ENCODE data around the gene PTPRO.

PTPRO gene

GRCh38 chr12:15477761-15478160 lies 155.5 kb downstream of the PTPRO start:
- no peaks in the 10 kb centered on the region for H3K4me1 ChIP-seq (ENCODE audit: low read length)
- no peaks in the 10 kb centered on the region for H3K9me3 ChIP-seq (ENCODE audit: insufficient read depth, low read length)
- H2AFZ ChIP-seq (ENCODE audit: low read depth, low read length) = no peak overlapping the region
- no peak overlapping the region for H3K9ac ChIP-seq (ENCODE audit: low read length)
- H3K27ac ChIP-seq (ENCODE audit: low read length) = no peak overlapping the region
- H4K20me1 ChIP-seq (ENCODE audit: insufficient read depth, low read length) = no peaks in the 10 kb centered on the region
- no peak for TF ChIP-seq EZH2phosphoT487 (IDR thresholded peaks at IDR 0.05; ENCODE audit: low read depth)
- no peaks in the 10 kb centered on the region for H3K36me3 ChIP-seq (replicated peaks; ENCODE audit: low read depth, low read length)
- no peaks in the 10 kb centered on the region for H3K27me3 ChIP-seq (ENCODE audit: low read depth, low read length)
- no peaks in the 10 kb centered on the region for H3K79me2 ChIP-seq (ENCODE audit: low read length)
- H3K4me2 ChIP-seq (ENCODE audit: low read length) = no peak overlapping the region
- no peak overlapping the region for H3K4me3 ChIP-seq (ENCODE audit: low read length)

GRCh38 chr12:15481846-15482245 lies 159.5 kb downstream of the PTPRO start:
- Histone ChIP-seq H3K36me3 (replicated peaks; ENCODE audit: low read depth, low read length) (no peaks in the 10 kb centered on the region), H3K4me3 (ENCODE audit: low read length) (no peak overlapping the region)
- TF ChIP-seq, protein P1, sequence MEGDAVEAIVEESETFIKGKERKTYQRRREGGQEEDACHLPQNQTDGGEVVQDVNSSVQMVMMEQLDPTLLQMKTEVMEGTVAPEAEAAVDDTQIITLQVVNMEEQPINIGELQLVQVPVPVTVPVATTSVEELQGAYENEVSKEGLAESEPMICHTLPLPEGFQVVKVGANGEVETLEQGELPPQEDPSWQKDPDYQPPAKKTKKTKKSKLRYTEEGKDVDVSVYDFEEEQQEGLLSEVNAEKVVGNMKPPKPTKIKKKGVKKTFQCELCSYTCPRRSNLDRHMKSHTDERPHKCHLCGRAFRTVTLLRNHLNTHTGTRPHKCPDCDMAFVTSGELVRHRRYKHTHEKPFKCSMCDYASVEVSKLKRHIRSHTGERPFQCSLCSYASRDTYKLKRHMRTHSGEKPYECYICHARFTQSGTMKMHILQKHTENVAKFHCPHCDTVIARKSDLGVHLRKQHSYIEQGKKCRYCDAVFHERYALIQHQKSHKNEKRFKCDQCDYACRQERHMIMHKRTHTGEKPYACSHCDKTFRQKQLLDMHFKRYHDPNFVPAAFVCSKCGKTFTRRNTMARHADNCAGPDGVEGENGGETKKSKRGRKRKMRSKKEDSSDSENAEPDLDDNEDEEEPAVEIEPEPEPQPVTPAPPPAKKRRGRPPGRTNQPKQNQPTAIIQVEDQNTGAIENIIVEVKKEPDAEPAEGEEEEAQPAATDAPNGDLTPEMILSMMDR (IDR thresholded peaks at IDR 0.05; ENCODE audit: low read depth, low read length) = no peak
- TF ChIP-seq EZH2phosphoT487 (IDR thresholded peaks at IDR 0.05; ENCODE audit: low read depth) = no peak

GRCh38 chr12:15485466-15485865 lies 163.2 kb downstream of the PTPRO start:
- H4K20me1 ChIP-seq (ENCODE audit: insufficient read depth, low read length) = no peaks in the 10 kb centered on the region
- no peak overlapping the region for H3K4me2 ChIP-seq (ENCODE audit: low read length)
- H3K27ac ChIP-seq (ENCODE audit: low read length) = no peak overlapping the region
- no peaks in the 10 kb centered on the region for H3K36me3 ChIP-seq (replicated peaks; ENCODE audit: low read depth, low read length)
- H3K9ac ChIP-seq (ENCODE audit: low read length) = no peak overlapping the region
- TF ChIP-seq, protein P1 (IDR thresholded peaks at IDR 0.05; ENCODE audit: low read depth, low read length) = no peak
- no peak for TF ChIP-seq EZH2phosphoT487 (IDR thresholded peaks at IDR 0.05; ENCODE audit: low read depth)
- H3K9me3 ChIP-seq (ENCODE audit: insufficient read depth, low read length) = no peaks in the 10 kb centered on the region
- no peak overlapping the region for H2AFZ ChIP-seq (ENCODE audit: low read depth, low read length)
- no peak overlapping the region for H3K4me3 ChIP-seq (ENCODE audit: low read length)
- H3K4me1 ChIP-seq (ENCODE audit: low read length) = no peaks in the 10 kb centered on the region
- no peaks in the 10 kb centered on the region for H3K79me2 ChIP-seq (ENCODE audit: low read length)
- no peaks in the 10 kb centered on the region for H3K27me3 ChIP-seq (ENCODE audit: low read depth, low read length)

More at GRCh38 chr12:15481846-15482245, 159.5 kb downstream of the PTPRO start:
- Histone ChIP-seq H3K4me1 (ENCODE audit: low read length) (no peaks in the 10 kb centered on the region), H2AFZ (ENCODE audit: low read depth, low read length) (no peak overlapping the region), H3K27ac (ENCODE audit: low read length) (no peak overlapping the region), H4K20me1 (ENCODE audit: insufficient read depth, low read length) (no peaks in the 10 kb centered on the region), H3K9ac (ENCODE audit: low read length) (no peak overlapping the region), H3K27me3 (ENCODE audit: low read depth, low read length) (no peaks in the 10 kb centered on the region), H3K79me2 (ENCODE audit: low read length) (no peaks in the 10 kb centered on the region), H3K9me3 (ENCODE audit: insufficient read depth, low read length) (no peaks in the 10 kb centered on the region), H3K4me2 (ENCODE audit: low read length) (no peak overlapping the region)

- no peaks in the 10 kb centered on the region for H3K9me3 ChIP-seq (ENCODE audit: insufficient read depth, low read length)
- no peaks in the 10 kb centered on the region for H3K36me3 ChIP-seq (replicated peaks; ENCODE audit: low read depth, low read length)
- H3K27ac ChIP-seq (ENCODE audit: low read length) = no peak overlapping the region
- H3K79me2 ChIP-seq (ENCODE audit: low read length) = no peaks in the 10 kb centered on the region
- no peak overlapping the region for H3K4me2 ChIP-seq (ENCODE audit: low read length)
- no peaks in the 10 kb centered on the region for H3K4me1 ChIP-seq (ENCODE audit: low read length)
- TF ChIP-seq EZH2phosphoT487 (IDR thresholded peaks at IDR 0.05; ENCODE audit: low read depth) = no peak
- TF ChIP-seq, protein P1 (IDR thresholded peaks at IDR 0.05; ENCODE audit: low read depth, low read length) = no peak
- no peaks in the 10 kb centered on the region for H4K20me1 ChIP-seq (ENCODE audit: insufficient read depth, low read length)
- no peak overlapping the region for H3K9ac ChIP-seq (ENCODE audit: low read length)
- H3K27me3 ChIP-seq (ENCODE audit: low read depth, low read length) = no peaks in the 10 kb centered on the region
- no peak overlapping the region for H2AFZ ChIP-seq (ENCODE audit: low read depth, low read length)
- no peak overlapping the region for H3K4me3 ChIP-seq (ENCODE audit: low read length)
Measured at GRCh38 chr12:15486859-15487258, 164.6 kb downstream of the PTPRO start.

DNA sequence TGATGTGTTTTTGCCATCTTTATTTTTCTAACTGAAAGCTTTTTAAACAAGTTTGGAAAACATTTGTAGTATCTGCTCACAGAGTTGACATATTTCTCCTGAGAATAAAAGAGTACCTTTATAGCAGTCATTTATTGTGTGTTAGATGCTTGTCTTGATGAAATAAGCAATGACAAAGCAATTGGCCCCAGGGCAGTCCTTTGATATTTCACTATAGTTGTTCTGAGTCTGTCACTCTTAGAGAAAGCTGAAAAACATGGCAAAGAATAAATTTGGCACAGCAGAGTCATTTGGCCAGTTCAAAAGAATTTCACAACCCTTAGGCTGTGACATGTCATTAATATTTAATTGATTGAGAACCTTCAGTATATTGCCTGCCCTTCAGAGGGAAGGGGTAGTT lies 166.2 kb downstream of the PTPRO start:
- TF ChIP-seq, protein P1 (IDR thresholded peaks at IDR 0.05; ENCODE audit: low read depth, low read length) = no peak
- no peak for TF ChIP-seq EZH2phosphoT487 (IDR thresholded peaks at IDR 0.05; ENCODE audit: low read depth)
- H3K4me1 ChIP-seq (ENCODE audit: low read length) = no peaks in the 10 kb centered on the region
- H3K9me3 ChIP-seq (ENCODE audit: insufficient read depth, low read length) = no peaks in the 10 kb centered on the region
- no peak overlapping the region for H3K9ac ChIP-seq (ENCODE audit: low read length)
- no peaks in the 10 kb centered on the region for H3K36me3 ChIP-seq (replicated peaks; ENCODE audit: low read depth, low read length)
- no peaks in the 10 kb centered on the region for H3K79me2 ChIP-seq (ENCODE audit: low read length)
- H3K27ac ChIP-seq (ENCODE audit: low read length) = no peak overlapping the region
- no peaks in the 10 kb centered on the region for H4K20me1 ChIP-seq (ENCODE audit: insufficient read depth, low read length)
- no peak overlapping the region for H2AFZ ChIP-seq (ENCODE audit: low read depth, low read length)
- no peaks in the 10 kb centered on the region for H3K27me3 ChIP-seq (ENCODE audit: low read depth, low read length)
- no peak overlapping the region for H3K4me2 ChIP-seq (ENCODE audit: low read length)
- no peak overlapping the region for H3K4me3 ChIP-seq (ENCODE audit: low read length)
